Stimulated activated memory B cell treated with anti-CD40 and anti-IgM and Interleukin-4, amounts not matched to agents 10 μg/mL and 1 μg/mL and 100 μg/mL, for 72 hours (primary cell): Measurements from ENCODE around the gene ZNF512B.
"Not testable (repeated sequence)": the region's sequence is repeated elsewhere in the genome, so short reads cannot be mapped to it uniquely, and the experiment has no call there.

Source experiments
- ATAC-seq: fragments of 150-1000 bp; cut with Tn5 transposase; 2 replicates; pipeline ENCODE4 v1.10.0; 2021
- H3K27ac Mint-ChIP-seq: one replicate; pipeline ENCODE4 v1.8.0; 2022; ENCODE audit warnings: mild to moderate bottlenecking, mixed read lengths
- H3K27me3 Mint-ChIP-seq: one replicate; pipeline ENCODE4 v1.8.0; 2022; ENCODE audit warnings: mixed read lengths
- H3K36me3 Mint-ChIP-seq: one replicate; pipeline ENCODE4 v1.8.0; 2022; ENCODE audit warnings: mixed read lengths
- H3K4me1 Mint-ChIP-seq: one replicate; pipeline ENCODE4 v1.8.0; 2022; ENCODE audit warnings: mixed read lengths
- H3K4me3 Mint-ChIP-seq: one replicate; pipeline ENCODE4 v1.8.0; 2022; ENCODE audit warnings: mild to moderate bottlenecking, moderate library complexity, mixed read lengths
- H3K9me3 Mint-ChIP-seq: one replicate; pipeline ENCODE4 v1.8.0; 2022; ENCODE audit warnings: mixed read lengths

Gene ZNF512B

GRCh38 chr20:63969838-63970713, at the start of gene ZNF512B:
TSS of gene ZNF512B (minus strand) at chr20:63969930. CDS start at chr20:63967950, 1,980 bp downstream.
- Mint-ChIP-seq H3K9me3 (peaks cover 5% of the 10 kb centered on the region), H3K4me3 (peak within 1 kb of the TSS; percentile 83), H3K27ac (peak within 1 kb of the TSS; percentile 77), H3K36me3 (peaks cover 19% of the 10 kb centered on the region), H3K4me1 (peaks cover 33% of the 10 kb centered on the region), H3K27me3 (no peaks in the 10 kb centered on the region)
- peak; percentile 46 for ATAC-seq

- ATAC-seq, result no peak
- Mint-ChIP-seq H3K4me3 (no peak overlapping the region), H3K27ac (no peak overlapping the region), H3K36me3 (peaks cover 67% of the 10 kb centered on the region), H3K27me3 (no peaks in the 10 kb centered on the region), H3K9me3 (no peaks in the 10 kb centered on the region), H3K4me1 (no peaks in the 10 kb centered on the region)
These were observed 45.9 kb upstream of the ZNF512B start for GRCh38 chr20:64015635-64016034.

GRCh38 chr20:64012385-64013154, 42.8 kb upstream of the ZNF512B start:
- H3K4me1 Mint-ChIP-seq, ATAC-seq, H3K27me3 Mint-ChIP-seq, H3K9me3 Mint-ChIP-seq: not testable (repeated sequence)
- Mint-ChIP-seq H3K4me3 (peak overlapping the region; percentile 47), H3K27ac (peak overlapping the region; percentile 43), H3K36me3 (peaks cover 76% of the 10 kb centered on the region)

GRCh38 chr20:64011366-64011779, 41.6 kb upstream of the ZNF512B start:
- Mint-ChIP-seq H3K4me3 (no peak overlapping the region), H3K9me3 (peaks cover 5% of the 10 kb centered on the region), H3K4me1 (no peaks in the 10 kb centered on the region), H3K27ac (no peak overlapping the region), H3K27me3 (no peaks in the 10 kb centered on the region), H3K36me3 (peaks cover 72% of the 10 kb centered on the region)
- no peak for ATAC-seq

- Mint-ChIP-seq H3K4me3 (no peak overlapping the region), H3K4me1 (no peaks in the 10 kb centered on the region)
These were observed 41.0 kb upstream of the ZNF512B start for GRCh38 chr20:64010711-64011237.

GRCh38 chr20:64009811-64010387, 40.2 kb upstream of the ZNF512B start:
- Mint-ChIP-seq H3K36me3 (peaks cover 72% of the 10 kb centered on the region), H3K4me3 (no peak overlapping the region), H3K27ac (no peak overlapping the region), H3K9me3 (peaks cover 5% of the 10 kb centered on the region), H3K27me3 (no peaks in the 10 kb centered on the region), H3K4me1 (no peaks in the 10 kb centered on the region)
- no peak for ATAC-seq

More at GRCh38 chr20:64010711-64011237, 41.0 kb upstream of the ZNF512B start:
- Mint-ChIP-seq H3K27ac (no peak overlapping the region), H3K27me3 (no peaks in the 10 kb centered on the region), H3K9me3 (peaks cover 5% of the 10 kb centered on the region), H3K36me3 (peaks cover 71% of the 10 kb centered on the region)
- no peak for ATAC-seq

GRCh38 chr20:64006902-64007301, 37.2 kb upstream of the ZNF512B start:
- Mint-ChIP-seq H3K4me3 (no peak overlapping the region), H3K27ac (no peak overlapping the region), H3K27me3 (no peaks in the 10 kb centered on the region), H3K4me1 (no peaks in the 10 kb centered on the region), H3K9me3 (peaks cover 5% of the 10 kb centered on the region), H3K36me3 (peaks cover 61% of the 10 kb centered on the region)
- peak; percentile 64 for ATAC-seq

GRCh38 chr20:64006490-64006889, 36.8 kb upstream of the ZNF512B start:
- Mint-ChIP-seq H3K9me3 (peaks cover 5% of the 10 kb centered on the region), H3K4me3 (no peak overlapping the region), H3K27ac (no peak overlapping the region), H3K36me3 (peaks cover 63% of the 10 kb centered on the region), H3K27me3 (no peaks in the 10 kb centered on the region), H3K4me1 (peaks cover 3% of the 10 kb centered on the region)
- no peak for ATAC-seq

GRCh38 chr20:64005394-64005793, 35.7 kb upstream of the ZNF512B start:
- no peak for ATAC-seq
- Mint-ChIP-seq H3K36me3 (peaks cover 59% of the 10 kb centered on the region), H3K4me1 (peaks cover 5% of the 10 kb centered on the region), H3K4me3 (no peak overlapping the region), H3K9me3 (peaks cover 5% of the 10 kb centered on the region), H3K27me3 (no peaks in the 10 kb centered on the region), H3K27ac (no peak overlapping the region)

- no peak for ATAC-seq
These were observed 34.4 kb upstream of the ZNF512B start for GRCh38 chr20:64003960-64004725.

GRCh38 chr20:64001607-64002011, 31.9 kb upstream of the ZNF512B start:
- Mint-ChIP-seq H3K4me1 (peaks cover 5% of the 10 kb centered on the region), H3K4me3 (no peak overlapping the region), H3K27ac (no peak overlapping the region), H3K36me3 (peaks cover 52% of the 10 kb centered on the region), H3K27me3 (no peaks in the 10 kb centered on the region), H3K9me3 (no peaks in the 10 kb centered on the region)
- ATAC-seq, result no peak

More at GRCh38 chr20:64003960-64004725, 34.4 kb upstream of the ZNF512B start:
- Mint-ChIP-seq H3K9me3 (no peaks in the 10 kb centered on the region), H3K27me3 (no peaks in the 10 kb centered on the region), H3K36me3 (peaks cover 58% of the 10 kb centered on the region), H3K4me3 (no peak overlapping the region), H3K4me1 (peaks cover 5% of the 10 kb centered on the region), H3K27ac (no peak overlapping the region)

GRCh38 chr20:64000906-64001305, 31.2 kb upstream of the ZNF512B start:
- H3K27ac Mint-ChIP-seq, result no peak overlapping the region
- H3K36me3 Mint-ChIP-seq, result peaks cover 52% of the 10 kb centered on the region

GRCh38 chr20:63982937-63983336, 13.2 kb upstream of the ZNF512B start:
- H3K9me3 Mint-ChIP-seq, result no peaks in the 10 kb centered on the region
- no peaks in the 10 kb centered on the region for H3K27me3 Mint-ChIP-seq
- no peak for ATAC-seq
- peak overlapping the region; percentile 3 for H3K4me3 Mint-ChIP-seq
- peak overlapping the region; percentile 6 for H3K27ac Mint-ChIP-seq
- peaks cover 34% of the 10 kb centered on the region for H3K36me3 Mint-ChIP-seq
- peaks cover 41% of the 10 kb centered on the region for H3K4me1 Mint-ChIP-seq

More at GRCh38 chr20:64000906-64001305, 31.2 kb upstream of the ZNF512B start:
- Mint-ChIP-seq H3K27me3 (no peaks in the 10 kb centered on the region), H3K9me3 (no peaks in the 10 kb centered on the region), H3K4me3 (no peak overlapping the region), H3K4me1 (peaks cover 5% of the 10 kb centered on the region)
- no peak for ATAC-seq
